ENCODE results near the gene AGAP1. TPM values are rescaled to one million over a fixed set of nuclear protein-coding genes. Genes with fewer than 3 reads are reported as not detected.
A peak's percentile ranks its signal among the peaks of the same experiment; 100 is the strongest.

AGAP1 gene
- total RNA-seq, 1 experiment from 2014 or later: 25.8 TPM

GRCh38 chr2:235856151-235856854, 362.5 kb downstream of the AGAP1 start:
- no peak for DNase-seq
- H3K4me2 ChIP-seq (ENCODE audit: insufficient read depth, insufficient read length, low read length): no peak overlapping the region
- H2AK5ac ChIP-seq (ENCODE audit: insufficient read length, low read length): no peak overlapping the region
- H3K4me3 Mint-ChIP-seq: no peak overlapping the region
- no peaks in the 10 kb centered on the region; a peak in 1 of 7 replicates for H3K36me3 Mint-ChIP-seq (ENCODE audit: insufficient read depth in 1 of 3, low read depth in 3 of 3)
- H3K79me2 ChIP-seq (ENCODE audit: insufficient read depth, low read length): no peaks in the 10 kb centered on the region
- no peak overlapping the region for H3K4ac ChIP-seq (ENCODE audit: low read depth, low read length)
- TF ChIP-seq CTCF (conservative IDR thresholded peaks at IDR 0.05): no peak
- no peak overlapping the region for H2BK20ac ChIP-seq (ENCODE audit: low read depth, low read length, poor library complexity, severe bottlenecking)
- H3K9ac ChIP-seq (ENCODE audit: extremely low read depth, insufficient read length, low read length): no peak overlapping the region
- no peaks in the 10 kb centered on the region for H3K27me3 ChIP-seq (ENCODE audit: insufficient read depth, low read length)
- no peak overlapping the region for H2AFZ ChIP-seq (ENCODE audit: low read length)
- H2BK5ac ChIP-seq (ENCODE audit: insufficient read length, low read length): no peak overlapping the region
- H3K27ac ChIP-seq (ENCODE audit: insufficient read length, low read depth, low read length): no peak overlapping the region
- H4K5ac ChIP-seq (ENCODE audit: insufficient read length, low read depth, low read length): no peak overlapping the region
- no peaks in the 10 kb centered on the region for H3K79me1 ChIP-seq (ENCODE audit: insufficient read depth, low read depth, low read length, poor library complexity, severe bottlenecking)
- no peak overlapping the region for H2BK120ac ChIP-seq (ENCODE audit: low read depth, low read length, poor library complexity, severe bottlenecking)
- peaks cover 26 to 44% of the 10 kb centered on the region in 2 experiments for H3K4me1 Mint-ChIP-seq
- no peaks in the 10 kb centered on the region for H3K9me3 ChIP-seq (ENCODE audit: control insufficient read depth, low read depth, low read length)
- H3K56ac ChIP-seq (ENCODE audit: insufficient read length, low read depth, low read length): no peak overlapping the region
- H3K23me2 ChIP-seq (ENCODE audit: insufficient read length, low read depth, low read length, poor library complexity, severe bottlenecking): no peaks in the 10 kb centered on the region
- no peaks in the 10 kb centered on the region for H4K20me1 ChIP-seq (ENCODE audit: control insufficient read depth, insufficient read depth, insufficient read length)
- no peaks in the 10 kb centered on the region for H3K9me3 Mint-ChIP-seq
- no peak overlapping the region for H2BK15ac ChIP-seq (ENCODE audit: low read depth, low read length)
- H3K18ac ChIP-seq (ENCODE audit: insufficient read length, low read depth, low read length): no peak overlapping the region
- no peak overlapping the region for H4K8ac ChIP-seq (replicated peaks; ENCODE audit: insufficient read length, low read depth, low read length)
- no peak overlapping the region for H3T11ph ChIP-seq (ENCODE audit: low read length)
- H2BK12ac ChIP-seq (ENCODE audit: insufficient read length, low read depth, low read length): no peak overlapping the region
- no CpG with 5 or more reads among the region's 11 CpGs for WGBS (ENCODE audit: extremely low coverage, insufficient read length, low lambda C conversion rate)
- no peak overlapping the region for H4K91ac ChIP-seq (ENCODE audit: insufficient read length, low read depth, low read length)
- no peak overlapping the region for H3K14ac ChIP-seq (ENCODE audit: insufficient read depth, low read length)
- H3K4me1 ChIP-seq (ENCODE audit: insufficient read depth, low read length): no peaks in the 10 kb centered on the region; the same call in 1 of the 2 replicates
- no peak overlapping the region for H3K23ac ChIP-seq (ENCODE audit: insufficient read length, low read depth, low read length)
- H3K27me3 Mint-ChIP-seq (ENCODE audit: low read depth): no peaks in the 10 kb centered on the region
- peak overlapping the region in 1 of 3 experiments; percentile 55; a peak in 1 of 7 replicates for H3K27ac Mint-ChIP-seq

Measured in H9 (cell line).